Measurements from ENCODE around the gene RAP1GAP2.
A peak's percentile ranks its signal among the peaks of the same experiment; 100 is the strongest.
"Not testable (repeated sequence)": the region's sequence is repeated elsewhere in the genome, so short reads cannot be mapped to it uniquely, and the experiment has no call there.

The RAP1GAP2 gene

DNA sequence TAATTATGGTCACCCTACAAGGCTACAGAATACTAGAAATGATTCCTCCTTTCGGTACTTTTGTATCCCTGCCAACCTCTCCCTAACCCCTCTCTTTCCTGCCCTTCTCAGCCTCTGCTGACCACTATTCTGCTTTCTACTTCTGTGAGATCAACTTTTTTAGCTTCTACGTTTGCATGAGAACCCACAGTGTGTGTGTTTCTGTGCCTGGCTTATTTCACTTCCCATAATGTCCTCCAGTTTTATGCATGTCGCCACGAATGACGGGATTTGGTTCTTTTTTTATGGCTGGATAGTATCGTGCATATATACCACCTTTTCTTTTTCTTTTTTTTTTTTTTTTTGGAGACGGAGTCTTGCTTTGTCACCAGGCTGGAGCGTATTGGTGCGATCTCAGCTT is 92.1 kb downstream of the RAP1GAP2 start (continued):
- TF ChIP-seq, protein P1, sequence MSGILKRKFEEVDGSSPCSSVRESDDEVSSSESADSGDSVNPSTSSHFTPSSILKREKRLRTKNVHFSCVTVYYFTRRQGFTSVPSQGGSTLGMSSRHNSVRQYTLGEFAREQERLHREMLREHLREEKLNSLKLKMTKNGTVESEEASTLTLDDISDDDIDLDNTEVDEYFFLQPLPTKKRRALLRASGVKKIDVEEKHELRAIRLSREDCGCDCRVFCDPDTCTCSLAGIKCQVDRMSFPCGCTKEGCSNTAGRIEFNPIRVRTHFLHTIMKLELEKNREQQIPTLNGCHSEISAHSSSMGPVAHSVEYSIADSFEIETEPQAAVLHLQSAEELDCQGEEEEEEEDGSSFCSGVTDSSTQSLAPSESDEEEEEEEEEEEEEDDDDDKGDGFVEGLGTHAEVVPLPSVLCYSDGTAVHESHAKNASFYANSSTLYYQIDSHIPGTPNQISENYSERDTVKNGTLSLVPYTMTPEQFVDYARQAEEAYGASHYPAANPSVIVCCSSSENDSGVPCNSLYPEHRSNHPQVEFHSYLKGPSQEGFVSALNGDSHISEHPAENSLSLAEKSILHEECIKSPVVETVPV (CRISPR knock-in tag; IDR thresholded peaks at IDR 0.05) = no peak
- no peak for TF ChIP-seq GLIS3 (CRISPR knock-in tag; IDR thresholded peaks at IDR 0.05)

DNA sequence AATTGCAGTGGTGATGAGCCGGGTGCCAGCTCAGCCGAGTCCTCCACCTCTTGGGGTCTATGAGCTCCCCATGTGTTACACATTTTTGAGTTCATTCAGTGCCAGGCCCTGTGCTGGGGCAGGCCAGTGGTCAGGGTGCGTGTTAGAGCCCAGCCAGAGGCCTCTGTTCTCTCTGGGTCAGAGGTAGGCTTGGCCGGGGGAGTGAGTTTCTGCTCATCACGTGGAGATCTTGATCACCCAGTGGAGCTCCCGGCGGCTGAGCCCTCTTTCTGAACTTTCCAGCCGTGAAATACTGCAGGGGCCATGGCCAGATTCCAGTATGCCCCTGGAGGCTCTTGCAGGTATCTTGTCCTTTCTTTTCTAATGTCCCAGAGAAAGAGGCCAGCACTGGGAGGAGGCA is 93.0 kb downstream of the RAP1GAP2 start:
- TF ChIP-seq ISL1 (CRISPR knock-in tag; IDR thresholded peaks at IDR 0.05) = no peak
- no peak for ATAC-seq

- ATAC-seq = not testable (repeated sequence)
Measured at GRCh38 chr17:2890778-2891177, 94.5 kb downstream of the RAP1GAP2 start.

GRCh38 chr17:2892305-2892971 is 96.2 kb downstream of the RAP1GAP2 start:
- TF ChIP-seq ZFP30 (CRISPR knock-in tag; IDR thresholded peaks at IDR 0.05) = no peak
- no peak for TF ChIP-seq SNAI2 (CRISPR knock-in tag; IDR thresholded peaks at IDR 0.05)
- TF ChIP-seq, protein P2, sequence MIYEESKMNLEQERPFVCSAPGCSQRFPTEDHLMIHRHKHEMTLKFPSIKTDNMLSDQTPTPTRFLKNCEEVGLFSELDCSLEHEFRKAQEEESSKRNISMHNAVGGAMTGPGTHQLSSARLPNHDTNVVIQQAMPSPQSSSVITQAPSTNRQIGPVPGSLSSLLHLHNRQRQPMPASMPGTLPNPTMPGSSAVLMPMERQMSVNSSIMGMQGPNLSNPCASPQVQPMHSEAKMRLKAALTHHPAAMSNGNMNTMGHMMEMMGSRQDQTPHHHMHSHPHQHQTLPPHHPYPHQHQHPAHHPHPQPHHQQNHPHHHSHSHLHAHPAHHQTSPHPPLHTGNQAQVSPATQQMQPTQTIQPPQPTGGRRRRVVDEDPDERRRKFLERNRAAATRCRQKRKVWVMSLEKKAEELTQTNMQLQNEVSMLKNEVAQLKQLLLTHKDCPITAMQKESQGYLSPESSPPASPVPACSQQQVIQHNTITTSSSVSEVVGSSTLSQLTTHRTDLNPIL (CRISPR knock-in tag; IDR thresholded peaks at IDR 0.05; ENCODE audit: low read depth) = no peak
- TF ChIP-seq RARB (CRISPR knock-in tag; IDR thresholded peaks at IDR 0.05) = no peak
- TF ChIP-seq ZFP3 (CRISPR knock-in tag; IDR thresholded peaks at IDR 0.05) = no peak
- TF ChIP-seq CSDC2 (CRISPR knock-in tag; IDR thresholded peaks at IDR 0.05) = no peak
- TF ChIP-seq, protein P3, sequence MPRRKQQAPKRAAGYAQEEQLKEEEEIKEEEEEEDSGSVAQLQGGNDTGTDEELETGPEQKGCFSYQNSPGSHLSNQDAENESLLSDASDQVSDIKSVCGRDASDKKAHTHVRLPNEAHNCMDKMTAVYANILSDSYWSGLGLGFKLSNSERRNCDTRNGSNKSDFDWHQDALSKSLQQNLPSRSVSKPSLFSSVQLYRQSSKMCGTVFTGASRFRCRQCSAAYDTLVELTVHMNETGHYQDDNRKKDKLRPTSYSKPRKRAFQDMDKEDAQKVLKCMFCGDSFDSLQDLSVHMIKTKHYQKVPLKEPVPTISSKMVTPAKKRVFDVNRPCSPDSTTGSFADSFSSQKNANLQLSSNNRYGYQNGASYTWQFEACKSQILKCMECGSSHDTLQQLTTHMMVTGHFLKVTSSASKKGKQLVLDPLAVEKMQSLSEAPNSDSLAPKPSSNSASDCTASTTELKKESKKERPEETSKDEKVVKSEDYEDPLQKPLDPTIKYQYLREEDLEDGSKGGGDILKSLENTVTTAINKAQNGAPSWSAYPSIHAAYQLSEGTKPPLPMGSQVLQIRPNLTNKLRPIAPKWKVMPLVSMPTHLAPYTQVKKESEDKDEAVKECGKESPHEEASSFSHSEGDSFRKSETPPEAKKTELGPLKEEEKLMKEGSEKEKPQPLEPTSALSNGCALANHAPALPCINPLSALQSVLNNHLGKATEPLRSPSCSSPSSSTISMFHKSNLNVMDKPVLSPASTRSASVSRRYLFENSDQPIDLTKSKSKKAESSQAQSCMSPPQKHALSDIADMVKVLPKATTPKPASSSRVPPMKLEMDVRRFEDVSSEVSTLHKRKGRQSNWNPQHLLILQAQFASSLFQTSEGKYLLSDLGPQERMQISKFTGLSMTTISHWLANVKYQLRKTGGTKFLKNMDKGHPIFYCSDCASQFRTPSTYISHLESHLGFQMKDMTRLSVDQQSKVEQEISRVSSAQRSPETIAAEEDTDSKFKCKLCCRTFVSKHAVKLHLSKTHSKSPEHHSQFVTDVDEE (CRISPR knock-in tag; IDR thresholded peaks at IDR 0.05) = no peak
- no peak for TF ChIP-seq OSR1 (CRISPR knock-in tag; IDR thresholded peaks at IDR 0.05)
- no peak for TF ChIP-seq ZNF70 (CRISPR knock-in tag; IDR thresholded peaks at IDR 0.05)
- TF ChIP-seq ARNTL (CRISPR knock-in tag; IDR thresholded peaks at IDR 0.05; ENCODE audit: borderline replicate concordance, low read depth) = no peak
- no peak for TF ChIP-seq PPARA (CRISPR knock-in tag; IDR thresholded peaks at IDR 0.05; ENCODE audit: borderline replicate concordance)
- TF ChIP-seq BACH2 (CRISPR knock-in tag; IDR thresholded peaks at IDR 0.05; ENCODE audit: borderline replicate concordance) = no peak
- TF ChIP-seq ISL1 (CRISPR knock-in tag; IDR thresholded peaks at IDR 0.05) = no peak
- TF ChIP-seq, protein P1 (CRISPR knock-in tag; IDR thresholded peaks at IDR 0.05) = no peak
- TF ChIP-seq ZNF565 (CRISPR knock-in tag; conservative IDR thresholded peaks at IDR 0.05; ENCODE audit: low read depth) = no peak
- no peak for TF ChIP-seq ZC3H10 (CRISPR knock-in tag; IDR thresholded peaks at IDR 0.05)
- no peak for TF ChIP-seq GLIS3 (CRISPR knock-in tag; IDR thresholded peaks at IDR 0.05)
- TF ChIP-seq, protein P4, sequence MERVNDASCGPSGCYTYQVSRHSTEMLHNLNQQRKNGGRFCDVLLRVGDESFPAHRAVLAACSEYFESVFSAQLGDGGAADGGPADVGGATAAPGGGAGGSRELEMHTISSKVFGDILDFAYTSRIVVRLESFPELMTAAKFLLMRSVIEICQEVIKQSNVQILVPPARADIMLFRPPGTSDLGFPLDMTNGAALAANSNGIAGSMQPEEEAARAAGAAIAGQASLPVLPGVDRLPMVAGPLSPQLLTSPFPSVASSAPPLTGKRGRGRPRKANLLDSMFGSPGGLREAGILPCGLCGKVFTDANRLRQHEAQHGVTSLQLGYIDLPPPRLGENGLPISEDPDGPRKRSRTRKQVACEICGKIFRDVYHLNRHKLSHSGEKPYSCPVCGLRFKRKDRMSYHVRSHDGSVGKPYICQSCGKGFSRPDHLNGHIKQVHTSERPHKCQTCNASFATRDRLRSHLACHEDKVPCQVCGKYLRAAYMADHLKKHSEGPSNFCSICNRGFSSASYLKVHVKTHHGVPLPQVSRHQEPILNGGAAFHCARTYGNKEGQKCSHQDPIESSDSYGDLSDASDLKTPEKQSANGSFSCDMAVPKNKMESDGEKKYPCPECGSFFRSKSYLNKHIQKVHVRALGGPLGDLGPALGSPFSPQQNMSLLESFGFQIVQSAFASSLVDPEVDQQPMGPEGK (CRISPR knock-in tag; IDR thresholded peaks at IDR 0.05; ENCODE audit: borderline replicate concordance) = no peak
- ATAC-seq = peak; percentile 98
